T1000 (cell line): ENCODE data around the gene NAV1.
"Not testable (repeated sequence)": the region's sequence is repeated elsewhere in the genome, so short reads cannot be mapped to it uniquely, and the experiment has no call there.

Experiments
- DNase-seq: peaks from one replicate; lab custom pipeline; 2025; ENCODE audit warnings: mixed read lengths; lab: John Stamatoyannopoulos, UW

The NAV1 gene

GRCh38 chr1:201538612-201539551 is at the start of gene NAV1:
NAV1 (plus strand) TSS chr1:201539127; CDS start chr1:201622885, 83,758 bp downstream.
- peak; percentile 83 for DNase-seq

- no peak for DNase-seq
Observed at GRCh38 chr1:201489643-201490261, 49.2 kb upstream of the NAV1 start.

- no peak for DNase-seq
Observed at GRCh38 chr1:201490708-201491131, 48.2 kb upstream of the NAV1 start.

GRCh38 chr1:201491896-201492511 is 46.9 kb upstream of the NAV1 start:
- DNase-seq: no peak

- not testable (repeated sequence) for DNase-seq
Observed at GRCh38 chr1:201493026-201493656, 45.8 kb upstream of the NAV1 start.

- no peak for DNase-seq
Observed at GRCh38 chr1:201493757-201494617, 44.9 kb upstream of the NAV1 start.

GRCh38 chr1:201495551-201496295 is 43.2 kb upstream of the NAV1 start:
- no peak for DNase-seq

GRCh38 chr1:201496296-201496690 is 42.6 kb upstream of the NAV1 start:
- no peak for DNase-seq

- DNase-seq: no peak
Observed at GRCh38 chr1:201497935-201498509, 40.9 kb upstream of the NAV1 start.

- no peak for DNase-seq
Observed at GRCh38 chr1:201498621-201499020, 40.3 kb upstream of the NAV1 start.

GRCh38 chr1:201499191-201499590 is 39.7 kb upstream of the NAV1 start:
- no peak for DNase-seq

GRCh38 chr1:201499795-201500669 is 38.9 kb upstream of the NAV1 start:
- no peak for DNase-seq

GRCh38 chr1:201500670-201501120 is 38.2 kb upstream of the NAV1 start:
- no peak for DNase-seq

GRCh38 chr1:201501144-201501543 is 37.8 kb upstream of the NAV1 start:
- DNase-seq: no peak

- no peak for DNase-seq
Observed at GRCh38 chr1:201501812-201502510, 37.0 kb upstream of the NAV1 start.

- no peak for DNase-seq
Observed at GRCh38 chr1:201502511-201502857, 36.4 kb upstream of the NAV1 start.

- peak; percentile 65 for DNase-seq
Observed at GRCh38 chr1:201503397-201504176, 35.3 kb upstream of the NAV1 start.

- no peak for DNase-seq
Observed at GRCh38 chr1:201504179-201504631, 34.7 kb upstream of the NAV1 start.
